Natural killer cell (primary cell): ENCODE data around the gene GBA2. TPM values are rescaled to one million over a fixed set of nuclear protein-coding genes. Genes with fewer than 3 reads are reported as not detected.
A peak's percentile ranks its signal among the peaks of the same experiment; 100 is the strongest.

Experiments used
- ATAC-seq, 3 donors: fragments of 150-1000 bp in 2 of 3; fragments of 200-7000 bp in 1 of 3; cut with Tn5 transposase; 1 replicate in 1 of 3; 2 replicates in 2 of 3; pipeline ENCODE4 v1.10.0; 2021; ENCODE audit warnings: mild to moderate bottlenecking in 2 of 3, moderate library complexity in 2 of 3
- DNase-seq, 2 donors: peaks; one replicate each; pipeline versions ENCODE4 v3.0.0 to v3.0.0-alpha.2; 2013 to 2021; ENCODE audit warnings: mixed read lengths in 1 of 2
- H3K27ac ChIP-seq: one replicate; pipeline ENCODE4 v1.5.1; 2013; ENCODE audit warnings: mild to moderate bottlenecking, low read length
- H3K27me3 ChIP-seq: one replicate; pipeline ENCODE4 v1.6.1; 2013; ENCODE audit warnings: low read length; ENCODE audit not compliant: control insufficient read depth, insufficient read depth
- H3K36me3 ChIP-seq: one replicate; pipeline ENCODE4 v1.6.1; 2013; ENCODE audit warnings: low read length; ENCODE audit not compliant: control insufficient read depth, insufficient read depth
- H3K4me1 ChIP-seq: one replicate; pipeline ENCODE4 v1.6.1; 2013; ENCODE audit warnings: low read length; ENCODE audit not compliant: control insufficient read depth, insufficient read depth
- H3K4me3 ChIP-seq: one replicate; pipeline ENCODE4 v1.5.1; 2013; ENCODE audit warnings: low read length
- H3K9me3 ChIP-seq: one replicate; pipeline ENCODE4 v1.6.1; 2013; ENCODE audit warnings: low read length; ENCODE audit not compliant: control insufficient read depth, insufficient read depth
- H3K27ac Mint-ChIP-seq, 2 donors: one replicate each; pipeline ENCODE4 v1.8.0; 2022; ENCODE audit warnings: mild to moderate bottlenecking in 2 of 2, mixed read lengths in 2 of 2, moderate library complexity in 1 of 2
- H3K27me3 Mint-ChIP-seq, 2 donors: one replicate each; pipeline ENCODE4 v1.8.0; 2022; ENCODE audit warnings: low read depth in 2 of 2, mixed read lengths in 2 of 2
- H3K36me3 Mint-ChIP-seq: one replicate; pipeline ENCODE4 v1.8.0; 2022; ENCODE audit warnings: mixed read lengths
- H3K4me1 Mint-ChIP-seq, 2 donors: one replicate each; pipeline ENCODE4 v1.8.0; 2022; ENCODE audit warnings: mixed read lengths in 2 of 2
- H3K4me3 Mint-ChIP-seq: one replicate; pipeline ENCODE4 v1.8.0; 2022; ENCODE audit warnings: mild to moderate bottlenecking, moderate library complexity, mixed read lengths
- H3K9me3 Mint-ChIP-seq, 2 donors: one replicate each; pipeline ENCODE4 v1.8.0; 2022; ENCODE audit warnings: mixed read lengths in 2 of 2
- WGBS: methylation state at CpG from one replicate; pipeline ENCODE4 v1.1.7; 2013; ENCODE audit warnings: missing lambda C conversion rate; ENCODE audit not compliant: insufficient coverage; 5-methylcytosine and 5-hydroxymethylcytosine counted together
- intact Hi-C: fragments of 100-400 bp; cut with micrococcal nuclease; formaldehyde crosslinking; loops from one replicate; pipeline ENCODE4 v1.14.2; 2022
- total RNA-seq, 4 donors: library from RNA; stranded (reverse); fragments of 120-200 nt in 1 of 4; gene quantifications; one replicate each; pipeline versions ENCODE4 v1.2.3 to v1.2.4, GENCODE V29; 2013 to 2022
- TF ChIP-seq, protein P1 (sequence below): fragments of 200-600 bp; IDR thresholded peaks from one replicate; pipeline ENCODE4 v1.8.0; 2022; ENCODE audit warnings: antibody characterized with exemption

Gene GBA2
- total RNA-seq, 3 donors from 2014 or later (not counting 1 experiment from before 2014, with no cell fraction given) = 76.4 to 118 (median 101) TPM

DNA sequence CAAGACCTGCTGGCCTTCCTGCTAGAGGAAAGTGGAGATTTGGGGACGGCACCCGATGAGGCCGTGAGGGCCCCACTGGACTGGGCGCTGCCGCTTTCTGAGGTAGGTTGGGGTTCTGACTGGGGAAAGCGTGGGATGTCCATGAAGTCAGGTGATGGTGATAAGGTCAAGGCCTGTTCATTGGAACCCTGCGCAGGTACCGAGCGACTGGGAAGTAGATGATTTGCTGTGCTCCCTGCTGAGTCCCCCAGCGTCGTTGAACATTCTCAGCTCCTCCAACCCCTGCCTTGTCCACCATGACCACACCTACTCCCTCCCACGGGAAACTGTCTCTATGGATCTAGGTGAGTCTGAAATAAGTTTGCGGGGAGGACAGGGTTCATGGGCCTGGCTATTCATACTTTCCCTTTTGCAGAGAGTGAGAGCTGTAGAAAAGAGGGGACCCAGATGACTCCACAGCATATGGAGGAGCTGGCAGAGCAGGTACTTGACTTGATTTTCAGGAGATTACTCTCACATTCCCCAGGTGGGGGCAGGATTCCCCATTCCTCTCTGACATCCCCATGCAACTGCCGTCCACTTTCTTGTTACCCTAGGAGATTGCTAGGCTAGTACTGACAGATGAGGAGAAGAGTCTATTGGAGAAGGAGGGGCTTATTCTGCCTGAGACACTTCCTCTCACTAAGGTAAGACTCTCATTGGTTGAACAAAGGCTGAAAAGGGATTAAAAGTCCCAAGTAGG, 16.1 kb downstream of the GBA2 start:
- no peak overlapping the region for H3K4me3 Mint-ChIP-seq
- ATAC-seq = no peak
- WGBS = 3% methylated on average over 12 of the region's 14 CpGs

DNA sequence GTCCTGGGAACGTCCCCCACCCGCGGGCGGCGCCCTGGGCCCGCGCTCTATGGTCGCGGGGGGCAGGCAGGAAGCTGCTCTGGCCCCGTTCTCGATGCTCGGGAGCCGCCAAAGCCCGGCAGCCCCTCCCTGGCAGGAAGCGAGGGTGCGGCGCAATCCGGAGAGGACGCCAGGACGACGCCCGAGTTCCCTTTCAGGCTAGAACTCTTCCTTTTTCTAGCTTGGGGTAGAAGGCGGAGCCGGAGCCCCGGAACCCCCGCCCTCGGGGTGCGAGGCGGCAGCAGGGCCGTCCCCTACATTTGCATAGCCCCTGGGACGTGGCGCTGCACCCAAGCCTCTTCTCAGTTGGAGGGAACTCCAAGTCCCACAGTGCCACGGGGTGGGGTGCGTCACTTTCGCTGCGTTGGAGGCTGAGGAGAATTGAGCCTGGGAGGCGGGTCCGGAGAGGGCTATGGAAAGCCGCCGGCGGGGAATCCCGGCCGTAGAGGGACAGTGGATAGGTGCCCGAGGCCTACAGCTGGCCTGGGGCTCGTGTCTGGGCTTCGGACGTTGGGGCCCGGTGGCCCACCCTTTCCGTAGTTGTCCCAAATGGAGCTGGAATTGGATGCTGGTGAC, 16.7 kb downstream of the GBA2 start, which contains the start of the genes CREB3 and TLN1:
TSS of gene CREB3 (plus strand) at position 482 of the 615 bp plus-strand sequence. CDS start at position 589, 107 bp downstream.
TSS of gene TLN1 (minus strand) at position 11 of the 615 bp plus-strand sequence. CDS start 6,501 bp downstream, outside the sequence.
- DNase-seq = peak; percentile 84 to 97
- Mint-ChIP-seq H3K27me3 (no peaks in the 10 kb centered on the region), H3K4me1 (peaks cover 16 to 25% of the 10 kb centered on the region in 2 donors), H3K9me3 (no peaks in the 10 kb centered on the region), H3K27ac (no peak within 1 kb of the TSS), H3K36me3 (no peaks in the 10 kb centered on the region), H3K4me3 (no peak within 1 kb of the TSS)
- intact Hi-C loops = loop anchor here (1.0 to 5.0 kb wide), 8 partner anchors 17 to 636 kb away; partner anchors contain the start of genes CCDC107, CD72, GBA2 and HINT2
- H3K9me3 ChIP-seq = no peaks in the 10 kb centered on the region
- H3K4me3 ChIP-seq = peak within 1 kb of the TSS; percentile 88
- WGBS = under 1% methylated on average over 49 of the region's 49 CpGs
- peak; percentile 84 to 94 (median 86) for ATAC-seq
- peaks cover 49% of the 10 kb centered on the region for H3K4me1 ChIP-seq
- peak within 1 kb of the TSS; percentile 95 for H3K27ac ChIP-seq
- TF ChIP-seq, protein P1, sequence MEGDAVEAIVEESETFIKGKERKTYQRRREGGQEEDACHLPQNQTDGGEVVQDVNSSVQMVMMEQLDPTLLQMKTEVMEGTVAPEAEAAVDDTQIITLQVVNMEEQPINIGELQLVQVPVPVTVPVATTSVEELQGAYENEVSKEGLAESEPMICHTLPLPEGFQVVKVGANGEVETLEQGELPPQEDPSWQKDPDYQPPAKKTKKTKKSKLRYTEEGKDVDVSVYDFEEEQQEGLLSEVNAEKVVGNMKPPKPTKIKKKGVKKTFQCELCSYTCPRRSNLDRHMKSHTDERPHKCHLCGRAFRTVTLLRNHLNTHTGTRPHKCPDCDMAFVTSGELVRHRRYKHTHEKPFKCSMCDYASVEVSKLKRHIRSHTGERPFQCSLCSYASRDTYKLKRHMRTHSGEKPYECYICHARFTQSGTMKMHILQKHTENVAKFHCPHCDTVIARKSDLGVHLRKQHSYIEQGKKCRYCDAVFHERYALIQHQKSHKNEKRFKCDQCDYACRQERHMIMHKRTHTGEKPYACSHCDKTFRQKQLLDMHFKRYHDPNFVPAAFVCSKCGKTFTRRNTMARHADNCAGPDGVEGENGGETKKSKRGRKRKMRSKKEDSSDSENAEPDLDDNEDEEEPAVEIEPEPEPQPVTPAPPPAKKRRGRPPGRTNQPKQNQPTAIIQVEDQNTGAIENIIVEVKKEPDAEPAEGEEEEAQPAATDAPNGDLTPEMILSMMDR = no peak
- H3K27me3 ChIP-seq = no peaks in the 10 kb centered on the region
- peaks cover 22% of the 10 kb centered on the region for H3K36me3 ChIP-seq

More for the DNA sequence above, 16.1 kb downstream of the GBA2 start:
- TF ChIP-seq, protein P1 = no peak
- peaks cover 16 to 25% of the 10 kb centered on the region in 2 donors for H3K4me1 Mint-ChIP-seq
- peaks cover 29% of the 10 kb centered on the region for H3K36me3 ChIP-seq
- no peaks in the 10 kb centered on the region for H3K36me3 Mint-ChIP-seq
- no peaks in the 10 kb centered on the region for H3K27me3 Mint-ChIP-seq
- DNase-seq = peak in 1 of 2 donors; percentile 54
- peak overlapping the region; percentile 95 for H3K27ac ChIP-seq
- H3K27me3 ChIP-seq = no peaks in the 10 kb centered on the region
- H3K9me3 Mint-ChIP-seq = no peaks in the 10 kb centered on the region
- intact Hi-C loops = loop anchor here (1.0 to 5.0 kb wide), 8 partner anchors 16 to 637 kb away; partner anchors contain the start of genes CCDC107, CD72, GBA2 and HINT2
- peak overlapping the region; percentile 88 for H3K4me3 ChIP-seq
- peaks cover 43% of the 10 kb centered on the region for H3K4me1 ChIP-seq
- no peak overlapping the region for H3K27ac Mint-ChIP-seq
- no peaks in the 10 kb centered on the region for H3K9me3 ChIP-seq

DNA sequence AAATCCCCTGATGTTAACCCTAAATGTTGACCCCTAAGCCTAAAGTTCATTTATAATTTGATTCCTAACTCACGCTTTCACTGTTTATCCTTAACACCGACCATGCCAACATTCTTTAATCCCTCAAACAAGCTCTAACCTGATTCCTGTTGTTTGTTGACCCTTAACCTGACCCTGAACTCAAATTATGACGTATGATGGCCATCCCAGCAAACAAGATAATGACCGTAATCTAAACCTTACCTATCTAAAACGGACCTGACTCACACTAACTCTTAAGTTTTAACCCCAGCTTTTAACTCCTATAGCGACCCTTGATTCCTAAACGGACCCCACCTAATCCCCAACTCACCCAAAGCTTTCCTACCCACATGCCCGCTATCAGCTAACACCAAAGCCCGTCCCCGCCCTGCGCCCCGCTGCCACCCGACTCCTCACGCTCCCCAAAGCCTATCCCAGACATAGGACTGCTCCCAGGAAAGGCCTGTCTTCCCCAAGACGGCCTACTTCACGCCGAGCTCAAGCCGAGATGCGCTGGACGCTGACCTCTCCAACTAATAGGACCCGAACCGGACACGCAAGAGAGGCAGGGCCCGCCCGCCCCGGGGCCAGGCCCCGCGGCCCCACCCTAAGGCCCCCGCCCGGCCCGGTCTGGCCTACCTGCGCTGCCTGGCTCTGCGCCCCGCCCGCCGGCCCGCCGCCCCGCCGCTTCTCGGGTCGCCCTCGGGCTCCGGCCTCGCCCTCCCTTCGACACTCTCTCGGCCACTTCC, 17.4 kb downstream of the GBA2 start:
- H3K4me1 ChIP-seq = peaks cover 56% of the 10 kb centered on the region
- H3K9me3 ChIP-seq = no peaks in the 10 kb centered on the region
- H3K4me1 Mint-ChIP-seq = peaks cover 16 to 25% of the 10 kb centered on the region in 2 donors
- TF ChIP-seq, protein P1 = no peak
- H3K27ac ChIP-seq = peak overlapping the region; percentile 95
- intact Hi-C loops = loop anchor here (1.0 to 5.0 kb wide), 8 partner anchors 18 to 635 kb away; partner anchors contain the start of genes CCDC107, CD72, GBA2 and HINT2
- ATAC-seq (no peak), DNase-seq (no peak)
- H3K4me3 ChIP-seq = peak overlapping the region; percentile 88
- H3K9me3 Mint-ChIP-seq = no peaks in the 10 kb centered on the region
- WGBS = under 1% methylated on average over 47 of the region's 47 CpGs
- no peaks in the 10 kb centered on the region for H3K36me3 Mint-ChIP-seq
- no peaks in the 10 kb centered on the region for H3K27me3 ChIP-seq
- H3K27ac Mint-ChIP-seq = no peak overlapping the region
- H3K36me3 ChIP-seq = peaks cover 15% of the 10 kb centered on the region
- H3K27me3 Mint-ChIP-seq = no peaks in the 10 kb centered on the region
- H3K4me3 Mint-ChIP-seq = no peak overlapping the region
